ENCODE results near the gene PSENEN.

GRCh38 chr19:35780058-35780457 lies 34.6 kb downstream of the PSENEN start:
- TF ChIP-seq POLR2A (IDR thresholded peaks at IDR 0.05) (no peak), CTCF (IDR thresholded peaks at IDR 0.05) (no peak)
